ENCODE measurements around the gene KLRG1.

KLRG1 gene

DNA sequence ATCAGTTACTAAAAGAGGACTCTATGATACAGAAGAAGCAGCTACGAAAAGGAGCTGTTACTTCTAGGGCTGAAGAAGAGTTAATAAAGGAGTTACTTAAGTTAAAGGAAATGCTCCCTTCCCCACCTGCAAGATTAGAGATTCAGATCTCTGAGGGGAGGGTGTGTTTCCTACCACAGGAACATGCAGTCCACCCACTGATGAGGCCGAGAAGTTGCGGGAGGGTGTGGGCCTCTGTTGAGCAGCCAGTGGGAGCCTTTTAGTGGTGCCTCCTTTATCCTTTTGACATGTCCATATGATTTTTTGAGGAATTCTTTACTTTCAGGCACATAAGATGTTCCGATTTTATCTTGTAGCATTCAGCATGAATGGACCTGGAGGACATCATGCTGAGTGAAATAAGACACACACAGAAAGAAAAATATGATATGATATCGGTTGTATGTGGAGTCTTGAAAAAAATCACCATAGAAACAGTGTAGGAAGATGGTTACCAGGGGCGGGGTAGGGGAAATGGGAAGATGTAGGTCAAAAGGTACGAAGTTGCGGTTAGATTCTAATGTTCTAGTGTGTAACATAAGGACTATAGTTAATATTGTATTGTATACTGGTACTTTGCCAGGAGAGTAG lies 35.5 kb upstream of the KLRG1 start:
- DNase-seq (ENCODE audit: low read depth in 1 of 2, low spot score in 1 of 2): no peak
- Histone ChIP-seq H3K27ac (replicated peaks) (no peak overlapping the region), H3K4me3 (replicated peaks; ENCODE audit: insufficient read depth, low read length) (no peak overlapping the region), H3K27me3 (ENCODE audit: insufficient read depth, poor library complexity, severe bottlenecking) (no peaks in the 10 kb centered on the region)
- TF ChIP-seq POLR2AphosphoS5 (IDR thresholded peaks at IDR 0.05; ENCODE audit: low read depth): no peak
- no peak for TF ChIP-seq SPI1 (IDR thresholded peaks at IDR 0.05; ENCODE audit: borderline replicate concordance, low read depth)
- TF ChIP-seq, protein P1, sequence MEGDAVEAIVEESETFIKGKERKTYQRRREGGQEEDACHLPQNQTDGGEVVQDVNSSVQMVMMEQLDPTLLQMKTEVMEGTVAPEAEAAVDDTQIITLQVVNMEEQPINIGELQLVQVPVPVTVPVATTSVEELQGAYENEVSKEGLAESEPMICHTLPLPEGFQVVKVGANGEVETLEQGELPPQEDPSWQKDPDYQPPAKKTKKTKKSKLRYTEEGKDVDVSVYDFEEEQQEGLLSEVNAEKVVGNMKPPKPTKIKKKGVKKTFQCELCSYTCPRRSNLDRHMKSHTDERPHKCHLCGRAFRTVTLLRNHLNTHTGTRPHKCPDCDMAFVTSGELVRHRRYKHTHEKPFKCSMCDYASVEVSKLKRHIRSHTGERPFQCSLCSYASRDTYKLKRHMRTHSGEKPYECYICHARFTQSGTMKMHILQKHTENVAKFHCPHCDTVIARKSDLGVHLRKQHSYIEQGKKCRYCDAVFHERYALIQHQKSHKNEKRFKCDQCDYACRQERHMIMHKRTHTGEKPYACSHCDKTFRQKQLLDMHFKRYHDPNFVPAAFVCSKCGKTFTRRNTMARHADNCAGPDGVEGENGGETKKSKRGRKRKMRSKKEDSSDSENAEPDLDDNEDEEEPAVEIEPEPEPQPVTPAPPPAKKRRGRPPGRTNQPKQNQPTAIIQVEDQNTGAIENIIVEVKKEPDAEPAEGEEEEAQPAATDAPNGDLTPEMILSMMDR (IDR thresholded peaks at IDR 0.05; ENCODE audit: insufficient read depth, low read length): no peak
- no peak for TF ChIP-seq REST (IDR thresholded peaks at IDR 0.05; ENCODE audit: insufficient replicate concordance, low read depth)
- no peak for TF ChIP-seq GABPA (IDR thresholded peaks at IDR 0.05; ENCODE audit: low read depth)

GRCh38 chr12:8956073-8956472 lies 33.3 kb upstream of the KLRG1 start:
- TF ChIP-seq GABPA (IDR thresholded peaks at IDR 0.05; ENCODE audit: low read depth) (no peak), REST (IDR thresholded peaks at IDR 0.05; ENCODE audit: insufficient replicate concordance, low read depth) (no peak), POLR2AphosphoS5 (IDR thresholded peaks at IDR 0.05; ENCODE audit: low read depth) (no peak), SPI1 (IDR thresholded peaks at IDR 0.05; ENCODE audit: borderline replicate concordance, low read depth) (no peak)
- TF ChIP-seq, protein P1 (IDR thresholded peaks at IDR 0.05; ENCODE audit: insufficient read depth, low read length): no peak
- DNase-seq (ENCODE audit: low read depth in 1 of 2, low spot score in 1 of 2): no peak
- Histone ChIP-seq H3K4me3 (replicated peaks; ENCODE audit: insufficient read depth, low read length) (no peak overlapping the region), H3K27me3 (ENCODE audit: insufficient read depth, poor library complexity, severe bottlenecking) (no peaks in the 10 kb centered on the region), H3K27ac (replicated peaks) (no peak overlapping the region)

DNA sequence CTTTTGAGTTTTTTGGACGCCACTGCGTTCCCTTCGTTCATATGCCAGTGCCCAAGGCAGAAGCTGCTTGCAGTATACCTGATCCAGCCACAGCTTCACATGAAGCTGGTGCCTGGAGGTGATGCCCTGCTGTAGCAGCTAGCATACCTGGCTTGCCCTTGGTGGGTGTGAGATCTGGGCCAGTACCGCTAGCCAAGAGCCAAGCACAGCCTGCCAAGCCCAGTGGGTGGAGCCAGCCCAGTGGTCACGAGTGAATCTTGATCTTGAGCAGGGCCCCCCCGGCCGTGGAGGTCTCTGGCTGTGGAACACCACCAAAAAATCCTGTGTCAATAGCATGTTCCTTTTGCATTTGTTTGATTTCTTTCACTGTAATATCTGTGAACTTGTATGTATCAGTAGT lies 32.6 kb upstream of the KLRG1 start:
- no peak for DNase-seq (ENCODE audit: low read depth in 1 of 2, low spot score in 1 of 2)
- H3K27ac ChIP-seq (replicated peaks): no peak overlapping the region

More for the DNA sequence above, 32.6 kb upstream of the KLRG1 start:
- no peaks in the 10 kb centered on the region for H3K27me3 ChIP-seq (ENCODE audit: insufficient read depth, poor library complexity, severe bottlenecking)
- TF ChIP-seq GABPA (IDR thresholded peaks at IDR 0.05; ENCODE audit: low read depth) (no peak), POLR2AphosphoS5 (IDR thresholded peaks at IDR 0.05; ENCODE audit: low read depth) (no peak), SPI1 (IDR thresholded peaks at IDR 0.05; ENCODE audit: borderline replicate concordance, low read depth) (no peak), REST (IDR thresholded peaks at IDR 0.05; ENCODE audit: insufficient replicate concordance, low read depth) (no peak)
- TF ChIP-seq, protein P1 (IDR thresholded peaks at IDR 0.05; ENCODE audit: insufficient read depth, low read length): no peak
- no peak overlapping the region for H3K4me3 ChIP-seq (replicated peaks; ENCODE audit: insufficient read depth, low read length)
